Neural cell (in vitro differentiated cells): Measurements from ENCODE around the gene GPR158.

Source experiments
- EP300 ChIP-seq: fragments of 450-650 bp; conservative IDR thresholded peaks from 2 replicates; pipeline ENCODE4 v1.6.1; 2014; ENCODE audit warnings: antibody characterized with exemption, mild to moderate bottlenecking, moderate library complexity; ENCODE audit not compliant: poor library complexity, severe bottlenecking
- EZH2 ChIP-seq: fragments of 200-600, 300-800 bp; shearing (Covaris generic), sonication (generic); IDR thresholded peaks from 2 replicates; pipeline ENCODE4 v1.6.1; 2014; ENCODE audit warnings: antibody characterized with exemption, low read length, borderline replicate concordance, mild to moderate bottlenecking; ENCODE audit not compliant: insufficient read depth, poor library complexity, severe bottlenecking
- MXI1 ChIP-seq: fragments of 450-650 bp; conservative IDR thresholded peaks from 2 replicates; pipeline ENCODE4 v1.6.1; 2014; ENCODE audit warnings: antibody characterized with exemption, mild to moderate bottlenecking; ENCODE audit not compliant: poor library complexity, severe bottlenecking
- POLR2AphosphoS5 ChIP-seq: IDR thresholded peaks from 2 replicates; pipeline ENCODE4 v1.6.1; 2012
- RAD21 ChIP-seq: fragments of 450-650 bp; conservative IDR thresholded peaks from 2 replicates; pipeline ENCODE4 v1.6.1; 2014; ENCODE audit warnings: antibody characterized with exemption, mild to moderate bottlenecking, moderate library complexity
- SMC3 ChIP-seq: fragments of 450-650 bp; conservative IDR thresholded peaks from 2 replicates; pipeline ENCODE4 v1.6.1; 2014; ENCODE audit warnings: antibody characterized with exemption, mild to moderate bottlenecking, moderate library complexity; ENCODE audit not compliant: poor library complexity
- TAF1 ChIP-seq: IDR thresholded peaks from 2 replicates; pipeline ENCODE4 v1.6.1; 2012; ENCODE audit warnings: low read depth
- TF ChIP-seq, protein P1 (sequence below): fragments of 450-650 bp; IDR thresholded peaks from 2 replicates; pipeline ENCODE4 v1.5.1; 2014; ENCODE audit warnings: antibody characterized with exemption, mild to moderate bottlenecking, moderate library complexity; ENCODE audit not compliant: poor library complexity, severe bottlenecking
- TF ChIP-seq, protein P2 (sequence below): IDR thresholded peaks from 2 replicates; pipeline ENCODE4 v1.6.1; 2012; ENCODE audit warnings: borderline replicate concordance

DNA sequence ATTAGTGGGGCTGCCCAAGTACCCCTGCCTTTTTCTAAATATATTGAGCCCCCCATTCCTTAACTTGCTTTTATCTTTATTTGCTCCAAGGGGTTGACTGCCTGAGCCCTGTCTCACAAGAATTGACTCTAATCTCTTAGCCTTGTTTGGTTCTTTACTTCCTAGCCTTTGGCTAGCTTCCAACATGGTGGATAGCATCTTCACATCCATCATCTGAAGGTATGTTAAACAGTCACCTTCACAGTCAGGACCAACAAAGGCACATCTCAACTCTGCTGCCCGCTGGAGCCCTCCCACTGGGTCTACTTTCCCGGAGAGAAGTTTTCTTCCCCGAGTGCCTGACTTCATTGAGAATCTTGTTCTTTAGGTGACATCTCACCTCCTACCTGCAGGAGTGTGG, 329.5 kb downstream of the GPR158 start:
- TF ChIP-seq, protein P1, sequence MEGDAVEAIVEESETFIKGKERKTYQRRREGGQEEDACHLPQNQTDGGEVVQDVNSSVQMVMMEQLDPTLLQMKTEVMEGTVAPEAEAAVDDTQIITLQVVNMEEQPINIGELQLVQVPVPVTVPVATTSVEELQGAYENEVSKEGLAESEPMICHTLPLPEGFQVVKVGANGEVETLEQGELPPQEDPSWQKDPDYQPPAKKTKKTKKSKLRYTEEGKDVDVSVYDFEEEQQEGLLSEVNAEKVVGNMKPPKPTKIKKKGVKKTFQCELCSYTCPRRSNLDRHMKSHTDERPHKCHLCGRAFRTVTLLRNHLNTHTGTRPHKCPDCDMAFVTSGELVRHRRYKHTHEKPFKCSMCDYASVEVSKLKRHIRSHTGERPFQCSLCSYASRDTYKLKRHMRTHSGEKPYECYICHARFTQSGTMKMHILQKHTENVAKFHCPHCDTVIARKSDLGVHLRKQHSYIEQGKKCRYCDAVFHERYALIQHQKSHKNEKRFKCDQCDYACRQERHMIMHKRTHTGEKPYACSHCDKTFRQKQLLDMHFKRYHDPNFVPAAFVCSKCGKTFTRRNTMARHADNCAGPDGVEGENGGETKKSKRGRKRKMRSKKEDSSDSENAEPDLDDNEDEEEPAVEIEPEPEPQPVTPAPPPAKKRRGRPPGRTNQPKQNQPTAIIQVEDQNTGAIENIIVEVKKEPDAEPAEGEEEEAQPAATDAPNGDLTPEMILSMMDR = no peak
- TF ChIP-seq EZH2 (no peak), EP300 (no peak), POLR2AphosphoS5 (no peak), TAF1 (no peak), SMC3 (no peak), MXI1 (no peak), RAD21 (no peak)
- TF ChIP-seq, protein P2, sequence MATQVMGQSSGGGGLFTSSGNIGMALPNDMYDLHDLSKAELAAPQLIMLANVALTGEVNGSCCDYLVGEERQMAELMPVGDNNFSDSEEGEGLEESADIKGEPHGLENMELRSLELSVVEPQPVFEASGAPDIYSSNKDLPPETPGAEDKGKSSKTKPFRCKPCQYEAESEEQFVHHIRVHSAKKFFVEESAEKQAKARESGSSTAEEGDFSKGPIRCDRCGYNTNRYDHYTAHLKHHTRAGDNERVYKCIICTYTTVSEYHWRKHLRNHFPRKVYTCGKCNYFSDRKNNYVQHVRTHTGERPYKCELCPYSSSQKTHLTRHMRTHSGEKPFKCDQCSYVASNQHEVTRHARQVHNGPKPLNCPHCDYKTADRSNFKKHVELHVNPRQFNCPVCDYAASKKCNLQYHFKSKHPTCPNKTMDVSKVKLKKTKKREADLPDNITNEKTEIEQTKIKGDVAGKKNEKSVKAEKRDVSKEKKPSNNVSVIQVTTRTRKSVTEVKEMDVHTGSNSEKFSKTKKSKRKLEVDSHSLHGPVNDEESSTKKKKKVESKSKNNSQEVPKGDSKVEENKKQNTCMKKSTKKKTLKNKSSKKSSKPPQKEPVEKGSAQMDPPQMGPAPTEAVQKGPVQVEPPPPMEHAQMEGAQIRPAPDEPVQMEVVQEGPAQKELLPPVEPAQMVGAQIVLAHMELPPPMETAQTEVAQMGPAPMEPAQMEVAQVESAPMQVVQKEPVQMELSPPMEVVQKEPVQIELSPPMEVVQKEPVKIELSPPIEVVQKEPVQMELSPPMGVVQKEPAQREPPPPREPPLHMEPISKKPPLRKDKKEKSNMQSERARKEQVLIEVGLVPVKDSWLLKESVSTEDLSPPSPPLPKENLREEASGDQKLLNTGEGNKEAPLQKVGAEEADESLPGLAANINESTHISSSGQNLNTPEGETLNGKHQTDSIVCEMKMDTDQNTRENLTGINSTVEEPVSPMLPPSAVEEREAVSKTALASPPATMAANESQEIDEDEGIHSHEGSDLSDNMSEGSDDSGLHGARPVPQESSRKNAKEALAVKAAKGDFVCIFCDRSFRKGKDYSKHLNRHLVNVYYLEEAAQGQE = no peak
